Activated CD4-positive, alpha-beta T cell treated with anti-CD3 and anti-CD28 coated beads, Interleukin-2, amount 50 U/mL, for 16 hours (primary cell): ENCODE results near the gene TP53BP2.
"Not testable (repeated sequence)": the region's sequence is repeated elsewhere in the genome, so short reads cannot be mapped to it uniquely, and the experiment has no call there.

ENCODE experiments used
- DNase-seq: peaks from one replicate; pipeline ENCODE4 v3.0.0-alpha.2; 2020

Gene TP53BP2

DNA sequence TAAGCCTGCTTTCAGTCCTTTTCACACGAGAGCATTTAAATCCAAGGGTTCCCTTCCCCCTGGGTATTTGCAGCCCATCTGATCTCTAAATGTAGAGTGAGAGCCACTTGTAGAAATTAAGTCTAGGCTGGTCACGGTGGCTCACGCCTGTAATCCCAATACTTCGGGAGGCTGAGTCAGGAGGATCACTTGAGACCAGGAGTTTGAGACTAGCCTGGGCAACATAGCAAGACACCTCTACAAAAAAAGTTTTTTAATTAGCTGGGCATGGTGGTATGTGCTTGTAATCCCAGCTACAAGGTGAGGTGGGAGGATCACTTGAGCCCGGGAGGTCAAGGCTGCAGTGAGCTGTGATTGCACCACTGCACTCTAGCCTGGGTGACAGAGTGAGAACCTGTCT lies 109.1 kb downstream of the TP53BP2 start:
- not testable (repeated sequence) for DNase-seq

GRCh38 chr1:223733898-223734852 lies 111.6 kb downstream of the TP53BP2 start:
- DNase-seq, result no peak

- no peak for DNase-seq
Measured at GRCh38 chr1:223732993-223733798, 112.6 kb downstream of the TP53BP2 start.

DNA sequence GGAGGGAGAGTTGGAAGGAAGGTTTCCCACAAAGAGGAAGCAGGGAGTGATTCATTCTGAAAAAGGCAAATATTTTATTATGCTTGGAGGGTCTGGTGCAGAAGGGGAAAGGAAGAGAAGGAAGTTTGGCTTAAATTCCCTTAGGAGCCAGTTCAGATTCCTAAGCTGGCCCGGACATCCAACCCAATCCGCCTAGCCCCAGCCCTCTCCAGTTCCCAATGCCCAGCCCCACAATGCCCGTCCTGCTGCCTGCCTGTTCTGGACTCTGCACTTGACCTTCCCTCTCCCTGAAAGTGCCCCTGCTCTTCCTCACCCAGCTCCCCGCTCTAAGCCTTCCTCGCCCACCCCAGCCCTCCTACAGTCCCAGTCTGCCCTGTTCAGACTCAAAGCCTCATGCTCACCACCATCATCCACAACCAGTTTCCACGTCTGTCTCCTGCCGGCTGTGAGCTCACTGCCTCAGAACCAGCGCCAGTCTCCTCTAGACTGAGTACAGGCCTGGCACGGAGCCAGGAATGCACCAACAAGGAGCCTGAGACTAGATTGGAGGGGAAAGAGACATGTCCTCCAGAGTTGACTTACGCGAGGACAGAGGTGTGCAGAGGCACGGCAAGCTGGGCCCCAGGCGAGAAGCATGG lies 114.5 kb downstream of the TP53BP2 start:
- no peak for DNase-seq

- no peak for DNase-seq
Measured at GRCh38 chr1:223730479-223731132, 115.1 kb downstream of the TP53BP2 start.

- DNase-seq, result no peak
Measured at GRCh38 chr1:223729906-223730305, 115.8 kb downstream of the TP53BP2 start.
